Mucosa of descending colon (tissue), 3 donors: ENCODE measurements around the gene IQCE. TPM values are rescaled to one million over a fixed set of nuclear protein-coding genes. Genes with fewer than 3 reads are reported as not detected.
A peak's percentile ranks its signal among the peaks of the same experiment; 100 is the strongest.

Source experiments
- ATAC-seq: fragments of 200-7000 bp; cut with Tn5 transposase; one replicate; pipeline ENCODE4 v1.9.1; 2020; ENCODE audit warnings: mild to moderate bottlenecking, moderate library complexity
- DNase-seq, 3 donors: peaks; one replicate each; pipeline ENCODE4 v3.0.0-alpha.2; 2020
- H3K36me3 ChIP-seq: fragments of 200-600 bp; one replicate; pipeline ENCODE4 v1.8.0; 2021; ENCODE audit warnings: low read depth, mild to moderate bottlenecking
- H3K4me1 ChIP-seq: fragments of 200-600 bp; one replicate; pipeline ENCODE4 v1.8.0; 2021; ENCODE audit warnings: low read depth, mild to moderate bottlenecking
- H3K4me3 ChIP-seq: fragments of 200-600 bp; one replicate; pipeline ENCODE4 v1.8.0; 2021; ENCODE audit warnings: mild to moderate bottlenecking
- H3K9me3 ChIP-seq: fragments of 200-600 bp; one replicate; pipeline ENCODE4 v1.8.0; 2021; ENCODE audit warnings: mild to moderate bottlenecking
- CTCF ChIP-seq: fragments of 200-600 bp; IDR thresholded peaks from one replicate; pipeline ENCODE4 v1.8.0; 2022; ENCODE audit warnings: antibody characterized with exemption, mild to moderate bottlenecking
- intact Hi-C, 2 donors: fragments of 100-400 bp; cut with DNase I in 1 of 2; cut with micrococcal nuclease in 1 of 2; formaldehyde crosslinking; loops; one replicate each; pipeline versions ENCODE4 v1.11.0 to v1.11.1; 2022; cut with DNase I, micrococcal nuclease
- total RNA-seq, 3 donors: library from RNA; stranded (reverse); fragmentation: NEBNext Ultra II Directional in 2 of 3; extraction: Animal tissue kit (Norgen Biotek cat#: 25700) in 2 of 3; gene quantifications; one replicate each; pipeline versions ENCODE4 v1.2.1 to v1.2.4, GENCODE V29; 2021 to 2023
- donor health status: DM: no; HTN: no; CAD: no; lungs with moderate emphysema.
- donor health status: DM: no; HTN: no; CAD: no.
- donor health status: DM: no; HTN: yes; CAD: no.

IQCE gene
- total RNA-seq, 3 donors from 2014 or later, result 27.9 to 41.2 (median 35.9) TPM

- intact Hi-C loops, result no loop called here
- TF ChIP-seq CTCF, result no peak
- DNase-seq (no peak), ATAC-seq (no peak)
- Histone ChIP-seq H3K36me3 (no peaks in the 10 kb centered on the region), H3K4me1 (no peaks in the 10 kb centered on the region), H3K9me3 (no peaks in the 10 kb centered on the region), H3K4me3 (no peak overlapping the region)
Observed at GRCh38 chr7:2576742-2577491, 18.1 kb downstream of the IQCE start.

DNA sequence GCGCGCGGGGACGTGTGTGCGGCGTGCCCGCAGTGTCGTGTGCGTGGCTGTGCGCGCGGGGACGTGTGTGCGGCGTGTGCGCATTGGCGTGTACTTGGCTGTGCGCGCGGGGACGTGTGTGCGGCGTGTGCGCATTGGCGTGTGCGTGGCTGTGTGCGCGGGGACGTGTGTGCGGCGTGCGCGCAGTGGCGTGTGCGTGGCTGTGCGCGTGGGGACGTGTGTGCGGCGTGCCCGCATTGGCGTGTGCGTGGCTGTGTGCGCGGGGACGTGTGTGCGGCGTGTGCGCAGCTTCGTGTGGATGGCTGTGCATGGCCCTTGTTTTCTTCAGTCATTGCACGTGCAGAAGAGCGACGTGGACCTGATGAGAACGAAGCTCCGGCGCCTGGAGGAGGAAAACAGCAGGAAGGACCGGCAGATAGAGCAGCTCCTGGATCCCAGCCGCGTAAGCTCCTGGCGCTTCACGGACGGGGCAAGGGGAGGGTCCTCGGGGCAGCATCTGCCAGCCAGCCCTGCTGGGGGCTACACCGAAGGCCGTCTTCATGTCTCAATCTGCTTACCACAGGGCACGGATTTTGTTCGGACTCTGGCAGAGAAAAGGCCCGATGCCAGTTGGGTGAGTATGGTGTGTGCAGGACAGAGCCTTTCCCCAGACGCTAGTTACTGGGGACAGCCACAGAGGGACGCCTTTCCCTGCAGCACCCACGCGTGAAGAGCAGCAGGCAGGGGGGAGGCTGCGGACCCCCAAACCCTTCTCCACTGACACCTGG, 19.3 kb downstream of the IQCE start:
- Histone ChIP-seq H3K4me1 (no peaks in the 10 kb centered on the region), H3K36me3 (no peaks in the 10 kb centered on the region), H3K4me3 (no peak overlapping the region), H3K9me3 (no peaks in the 10 kb centered on the region)
- ATAC-seq (no peak), DNase-seq (no peak)
- no peak for TF ChIP-seq CTCF
- intact Hi-C loops, result no loop called here

DNA sequence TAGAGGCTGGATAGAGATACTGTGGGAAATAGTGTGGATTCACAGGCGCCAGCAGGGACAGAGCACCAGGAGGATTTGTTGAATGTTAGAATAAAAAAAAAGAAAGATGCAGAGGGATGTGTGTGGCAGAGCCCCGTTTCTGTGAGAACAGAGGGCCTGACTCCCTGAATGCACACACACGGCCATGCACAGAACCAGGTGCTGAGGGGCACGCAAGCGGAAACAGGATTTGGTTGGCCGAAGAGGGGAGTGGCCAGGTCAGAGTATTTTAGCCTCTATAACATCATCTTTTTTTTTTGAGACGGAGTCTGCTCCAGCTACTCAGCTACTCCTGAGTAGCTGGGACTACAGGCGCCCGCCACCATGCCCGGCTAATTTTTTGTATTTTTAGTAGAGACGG, 21.9 kb downstream of the IQCE start:
- no peak for TF ChIP-seq CTCF
- DNase-seq (no peak), ATAC-seq (no peak)
- intact Hi-C loops, result no loop called here
- H3K9me3 ChIP-seq, result no peaks in the 10 kb centered on the region
- no peak overlapping the region for H3K4me3 ChIP-seq
- H3K36me3 ChIP-seq, result no peaks in the 10 kb centered on the region
- H3K4me1 ChIP-seq, result no peaks in the 10 kb centered on the region

- H3K9me3 ChIP-seq, result no peaks in the 10 kb centered on the region
- TF ChIP-seq CTCF, result no peak
- H3K36me3 ChIP-seq, result no peaks in the 10 kb centered on the region
- no peak for DNase-seq
- intact Hi-C loops, result no loop called here
- peak; percentile 54 for ATAC-seq
- no peak overlapping the region for H3K4me3 ChIP-seq
- H3K4me1 ChIP-seq, result no peaks in the 10 kb centered on the region
Observed at GRCh38 chr7:2582006-2582735, 23.4 kb downstream of the IQCE start.

- H3K4me1 ChIP-seq, result no peaks in the 10 kb centered on the region
- intact Hi-C loops, result no loop called here
Observed at GRCh38 chr7:2583798-2584580, 25.2 kb downstream of the IQCE start.

More at GRCh38 chr7:2583798-2584580, 25.2 kb downstream of the IQCE start:
- DNase-seq, result no peak
- ATAC-seq, result no peak
- no peak for TF ChIP-seq CTCF
- no peak overlapping the region for H3K4me3 ChIP-seq
- no peaks in the 10 kb centered on the region for H3K9me3 ChIP-seq
- H3K36me3 ChIP-seq, result no peaks in the 10 kb centered on the region
